ENCODE results near the gene PEX10.
A peak's percentile ranks its signal among the peaks of the same experiment; 100 is the strongest.
"Not testable (repeated sequence)": the region's sequence is repeated elsewhere in the genome, so short reads cannot be mapped to it uniquely, and the experiment has no call there.

PEX10 gene

GRCh38 chr1:2412395-2412772 lies at the start of gene PEX10:
Gene PEX10 (minus strand): TSS chr1:2412564. CDS start chr1:2412502, 62 bp downstream.
- peak; percentile 98 to 100 (median 99) for DNase-seq

DNA sequence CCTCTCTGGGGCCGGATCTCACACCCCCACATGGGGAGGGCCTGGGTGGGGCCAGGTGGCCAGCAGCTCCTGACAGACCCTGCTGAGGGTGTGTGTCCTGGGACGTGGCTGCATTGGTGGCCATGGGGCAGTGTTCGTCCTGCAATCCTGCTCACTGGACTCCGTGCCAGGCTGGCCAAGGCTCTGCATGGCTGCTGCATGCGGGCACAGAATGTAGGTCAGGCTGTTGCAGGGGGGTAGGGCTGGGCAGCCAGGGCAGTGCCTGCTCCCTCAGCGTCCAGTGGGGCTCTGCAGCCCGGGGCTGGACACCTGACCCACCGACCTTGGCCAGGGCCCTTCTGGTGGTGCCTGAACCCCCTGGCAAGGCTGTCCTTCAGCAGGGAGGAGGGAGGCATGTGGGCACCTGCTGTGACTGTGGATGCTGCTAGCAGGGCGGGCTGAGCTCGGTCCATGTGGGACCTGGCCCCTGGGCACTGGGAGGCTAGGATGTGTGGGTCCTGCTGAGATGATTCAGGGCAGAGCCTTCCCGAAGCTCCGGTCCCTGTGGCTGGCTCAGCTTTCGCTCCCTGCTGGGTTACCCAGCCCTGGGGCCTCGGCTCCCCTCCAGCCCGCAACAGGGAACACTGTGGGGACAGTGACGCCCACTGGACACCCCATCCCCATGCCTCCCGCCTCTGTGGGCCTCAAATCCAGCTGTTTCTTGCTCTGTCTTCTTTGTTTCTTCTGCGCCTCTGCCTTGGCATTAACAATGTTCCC lies 48.8 kb upstream of the PEX10 start:
- DNase-seq: no peak

GRCh38 chr1:2460203-2460602 lies 47.8 kb upstream of the PEX10 start:
- no peak for DNase-seq

GRCh38 chr1:2459757-2460156 lies 47.4 kb upstream of the PEX10 start:
- DNase-seq: no peak

GRCh38 chr1:2459102-2459753 lies 46.9 kb upstream of the PEX10 start:
- DNase-seq: not testable (repeated sequence)

DNA sequence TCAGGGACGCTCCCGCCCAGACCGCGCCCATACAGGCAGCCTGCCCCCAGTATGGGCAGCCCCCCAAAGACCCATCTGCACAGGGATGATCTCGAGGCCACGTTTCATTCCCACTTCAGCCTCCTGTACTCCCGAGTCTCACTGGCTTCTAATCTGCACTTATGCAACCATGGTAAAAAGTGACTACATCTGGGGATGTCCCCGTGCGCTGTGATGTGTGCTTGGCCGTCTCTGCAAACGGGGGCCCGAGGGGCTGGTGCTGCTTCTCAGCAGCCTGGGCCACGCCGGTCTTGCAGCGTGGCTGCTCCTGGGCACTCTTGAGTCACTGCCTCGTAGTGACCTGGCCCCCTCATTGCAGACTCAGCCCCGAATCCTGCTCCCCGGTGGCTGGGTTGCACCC lies 46.3 kb upstream of the PEX10 start:
- peak in 1 of 3 donors; percentile 10 for DNase-seq

- no peak for DNase-seq
Measured at GRCh38 chr1:2457444-2457843, 45.1 kb upstream of the PEX10 start.

- DNase-seq: no peak
Measured at GRCh38 chr1:2455757-2456156, 43.4 kb upstream of the PEX10 start.

- DNase-seq: peak in 1 of 3 donors; percentile 12
Measured at GRCh38 chr1:2454227-2454626, 41.9 kb upstream of the PEX10 start.

DNA sequence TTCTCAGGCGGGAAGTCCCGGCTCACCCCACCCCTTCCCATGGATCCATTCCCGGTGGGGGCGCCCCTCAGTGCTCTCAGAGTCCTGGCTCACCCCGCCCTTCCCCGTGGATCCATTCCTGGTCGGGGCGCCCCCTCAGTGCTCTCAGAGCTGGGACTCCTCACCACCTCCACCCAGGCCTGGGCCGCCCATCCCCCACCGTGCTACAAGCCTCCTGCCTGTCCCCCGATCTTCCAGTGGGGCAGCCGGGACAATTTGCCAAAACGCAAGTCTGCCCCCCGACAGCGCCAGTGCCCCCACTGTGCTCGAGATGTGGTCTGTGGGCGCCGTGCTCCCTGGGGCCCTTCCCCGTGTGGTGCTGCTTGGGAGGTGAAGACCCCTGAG lies 40.6 kb upstream of the PEX10 start:
- no peak for DNase-seq

DNA sequence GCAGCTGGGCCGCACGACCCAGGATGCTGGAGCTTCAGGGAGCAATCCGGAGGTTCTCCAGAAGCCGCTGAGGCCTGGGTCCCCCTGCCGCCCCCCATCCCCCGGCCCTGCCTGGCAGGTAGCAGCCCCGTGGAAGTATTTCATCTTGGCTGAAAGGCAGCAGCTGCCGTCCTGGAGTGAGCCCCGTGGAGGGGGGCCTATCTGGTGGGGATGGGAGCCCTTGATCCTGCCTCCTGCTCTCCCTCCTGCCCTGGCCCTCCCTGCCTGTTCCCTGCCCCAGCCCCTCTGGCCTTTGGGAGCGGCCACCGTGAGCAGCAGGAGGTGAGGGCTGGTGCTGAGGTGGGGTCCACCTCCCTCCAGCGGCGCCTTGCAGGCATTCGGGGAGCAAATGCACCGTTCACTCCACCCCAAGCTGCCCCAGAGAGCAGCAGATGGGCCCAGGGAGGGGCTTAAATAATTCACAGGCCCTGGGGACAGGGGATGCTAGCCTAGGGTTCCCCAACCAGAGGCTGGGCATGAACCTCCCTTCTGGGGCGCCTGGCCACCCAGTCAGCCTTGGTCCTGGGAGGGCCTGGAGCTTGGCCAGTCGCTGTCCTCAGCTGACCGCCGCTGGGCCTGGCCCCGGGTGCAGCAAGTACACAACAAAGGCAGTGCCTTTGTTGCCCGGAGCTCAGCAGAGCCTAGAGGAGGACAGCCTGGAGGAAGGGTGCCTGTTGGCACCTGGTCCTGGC lies 40.0 kb upstream of the PEX10 start:
- no peak for DNase-seq

- no peak for DNase-seq
Measured at GRCh38 chr1:2451741-2452140, 39.4 kb upstream of the PEX10 start.

GRCh38 chr1:2449636-2450454 lies 37.5 kb upstream of the PEX10 start:
- DNase-seq: no peak

DNA sequence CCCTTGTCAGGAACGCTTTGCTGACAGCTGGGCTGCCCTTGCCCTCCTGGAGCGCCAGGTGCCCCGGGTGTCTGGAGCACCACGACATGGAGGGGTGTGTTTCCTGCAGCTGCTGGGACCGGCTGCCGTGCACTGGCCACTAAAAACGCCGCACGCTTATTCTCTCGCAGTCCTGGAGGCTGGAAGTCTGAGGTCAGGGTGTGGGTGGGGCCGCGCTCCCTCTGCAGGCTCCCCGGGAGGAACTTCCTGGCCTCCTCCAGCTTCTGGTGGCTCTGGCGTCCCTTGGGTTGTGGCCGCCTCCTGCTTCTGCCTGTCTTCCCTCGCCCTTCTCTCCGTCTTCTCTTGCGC lies 35.7 kb upstream of the PEX10 start:
- peak in 2 of 3 donors; percentile 8 to 15 for DNase-seq

DNA sequence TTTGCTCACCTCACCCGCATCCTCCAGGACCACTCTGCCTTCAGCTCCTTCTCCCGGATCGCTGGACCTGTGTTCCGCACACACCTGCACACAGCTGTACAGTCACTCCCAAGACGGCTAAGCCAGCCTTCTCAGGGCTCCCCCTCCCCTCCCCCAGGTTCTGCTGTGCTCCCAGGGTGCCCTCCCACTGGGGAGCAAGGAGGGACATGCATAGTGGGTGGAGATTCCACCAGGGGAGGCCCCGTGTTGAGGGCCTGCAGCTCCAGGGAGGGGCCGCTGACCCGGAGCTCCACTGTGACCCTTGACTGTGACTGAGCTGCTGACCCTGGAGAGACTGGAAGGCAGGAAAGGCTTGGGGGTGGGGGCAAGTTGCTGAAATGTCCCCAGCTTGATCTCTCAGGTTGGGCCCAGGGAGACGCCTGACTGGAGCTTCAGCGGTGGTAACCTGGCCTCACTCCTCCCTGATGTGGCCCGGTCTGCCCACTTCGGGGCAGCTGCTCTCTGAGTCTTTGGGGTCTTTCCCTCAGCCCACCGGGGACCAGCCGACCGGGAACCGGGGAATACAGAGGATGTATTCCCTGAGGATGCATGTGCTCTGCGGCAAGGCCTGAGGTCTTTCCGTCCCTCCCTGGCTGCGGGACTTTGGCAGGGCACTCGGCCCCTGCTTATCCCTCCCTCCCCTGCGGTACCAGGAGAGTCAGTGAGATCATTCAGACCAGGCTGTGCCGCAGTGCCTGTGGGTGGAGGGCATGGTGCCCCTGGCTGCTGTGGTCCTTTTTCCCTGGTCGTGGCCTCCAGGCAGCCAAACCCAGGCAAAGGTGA lies 35.1 kb upstream of the PEX10 start:
- no peak for DNase-seq

DNA sequence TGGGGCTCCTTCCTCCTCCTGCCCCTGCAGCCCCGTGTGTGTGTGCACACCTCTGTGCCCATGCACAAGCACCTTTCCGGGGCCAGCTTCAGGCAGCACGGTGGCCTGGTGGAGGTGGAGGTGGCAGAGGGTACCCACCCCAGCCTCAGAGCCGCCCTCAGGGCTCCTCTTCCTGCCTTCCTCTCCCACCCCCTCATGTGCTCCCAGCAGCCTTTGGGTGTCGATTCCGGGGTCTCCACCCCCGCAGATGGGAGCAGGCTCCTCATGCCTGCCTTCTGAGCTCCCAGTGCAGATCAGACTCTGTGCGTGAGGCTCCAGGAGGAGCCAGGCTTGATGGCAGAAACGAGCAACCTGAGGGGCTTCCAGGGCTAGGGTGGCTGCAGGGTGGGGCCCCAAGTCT lies 34.5 kb upstream of the PEX10 start:
- DNase-seq: no peak

- DNase-seq: no peak
Measured at GRCh38 chr1:2446394-2446793, 34.0 kb upstream of the PEX10 start.

GRCh38 chr1:2445823-2446215 lies 33.5 kb upstream of the PEX10 start:
- no peak for DNase-seq

- no peak for DNase-seq
Measured at GRCh38 chr1:2445162-2445822, 32.9 kb upstream of the PEX10 start.

GRCh38 chr1:2444138-2444591 lies 31.8 kb upstream of the PEX10 start:
- no peak for DNase-seq

DNA sequence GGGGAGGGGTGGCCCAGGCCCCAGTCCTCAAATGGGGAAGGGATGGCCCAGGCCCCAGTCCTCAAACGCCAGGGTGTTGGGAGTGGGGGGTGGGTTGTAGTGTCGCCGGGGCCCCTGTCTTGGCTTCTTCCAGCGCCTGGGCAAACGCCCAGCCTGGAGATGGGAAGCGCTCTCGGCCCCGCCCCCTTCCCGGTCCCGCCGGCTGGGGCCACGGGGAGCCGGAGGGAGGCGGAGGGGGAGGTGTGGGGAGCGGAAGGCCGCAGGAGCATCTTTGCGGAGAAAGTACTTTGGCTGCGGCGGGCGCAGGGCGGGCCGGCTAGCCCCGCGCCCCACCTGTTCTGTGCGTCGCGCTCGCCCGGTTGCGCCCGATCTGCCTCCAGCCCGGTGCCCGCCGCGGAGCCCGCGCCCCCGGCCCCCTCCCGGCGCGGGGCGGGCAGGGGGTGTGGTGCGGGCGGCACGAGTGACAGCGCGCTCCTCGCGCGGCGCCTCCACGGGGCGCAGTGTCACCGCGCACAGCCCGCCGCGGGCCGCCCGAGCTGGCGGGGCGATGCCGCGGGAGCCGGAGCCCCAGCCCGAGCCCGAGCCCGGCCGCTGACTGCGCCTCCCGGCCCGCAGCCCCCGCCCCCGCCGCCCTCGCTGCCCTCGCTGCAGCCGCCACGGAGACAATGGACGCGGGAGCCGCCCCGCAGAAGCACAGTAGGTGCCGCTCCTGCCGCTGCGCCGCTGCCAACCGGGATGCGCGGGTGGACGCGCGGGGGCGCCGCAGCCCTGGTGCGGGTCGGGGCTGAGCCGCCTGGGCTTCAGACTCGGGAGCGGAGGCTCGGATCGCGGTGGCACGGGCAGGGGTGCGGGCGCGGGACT lies 31.1 kb upstream of the PEX10 start:
- no peak for DNase-seq
